Loucy (cell line): ENCODE data around the gene SUN5.

ENCODE experiments used
- EZH2phosphoT487 ChIP-seq: fragments of 200-600 bp; IDR thresholded peaks from 2 replicates; pipeline ENCODE4 v1.6.1; 2018; ENCODE audit warnings: antibody characterized with exemption, mild to moderate bottlenecking, moderate library complexity, borderline replicate concordance
- TF ChIP-seq, protein P1 (sequence below): fragments of 200-600 bp; sonication (generic); conservative IDR thresholded peaks from 2 replicates; pipeline ENCODE4 v1.5.1; 2014; ENCODE audit warnings: mild to moderate bottlenecking, antibody characterized with exemption, low read length

DNA sequence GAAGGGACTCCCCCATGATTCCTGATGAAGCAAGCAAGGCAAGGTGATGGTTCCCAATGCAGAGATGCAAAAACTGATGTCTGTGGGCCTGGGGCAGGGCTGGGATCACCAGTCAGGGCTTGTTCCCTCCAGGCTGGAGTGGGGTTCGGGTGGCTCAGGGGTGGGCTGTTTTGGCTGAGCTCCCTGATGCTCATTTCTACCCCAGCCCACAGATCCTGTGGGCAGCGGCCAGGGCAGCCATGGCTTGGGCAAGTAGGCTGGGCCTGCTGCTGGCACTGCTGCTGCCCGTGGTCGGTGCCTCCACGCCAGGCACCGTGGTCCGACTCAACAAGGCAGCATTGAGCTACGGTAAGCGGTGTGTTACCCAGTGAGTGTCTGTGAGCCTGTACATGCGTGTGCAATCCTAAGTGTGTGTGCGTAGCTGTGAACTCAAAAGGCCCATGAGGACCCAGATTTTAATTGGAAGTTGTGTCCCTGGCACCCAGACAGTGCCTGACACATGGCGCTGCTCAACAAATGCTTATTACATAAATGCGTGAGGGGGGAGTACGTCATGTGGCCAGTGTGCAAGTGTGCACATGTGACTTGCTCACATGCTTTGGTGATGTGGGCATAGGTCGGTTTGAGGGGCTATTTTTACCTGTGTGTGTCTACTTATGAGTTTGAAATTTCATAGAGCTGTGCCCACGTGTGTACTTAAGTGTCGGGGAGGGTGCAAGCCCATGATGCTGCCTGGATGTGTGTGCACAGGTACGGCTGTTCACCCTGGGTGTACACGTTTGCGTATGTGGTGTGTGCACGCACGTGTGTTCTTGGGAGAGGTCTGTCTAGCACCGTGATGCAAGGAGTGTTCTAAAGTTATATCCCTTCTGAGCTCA, 4.3 kb upstream of the SUN5 start:
- TF ChIP-seq, protein P1, sequence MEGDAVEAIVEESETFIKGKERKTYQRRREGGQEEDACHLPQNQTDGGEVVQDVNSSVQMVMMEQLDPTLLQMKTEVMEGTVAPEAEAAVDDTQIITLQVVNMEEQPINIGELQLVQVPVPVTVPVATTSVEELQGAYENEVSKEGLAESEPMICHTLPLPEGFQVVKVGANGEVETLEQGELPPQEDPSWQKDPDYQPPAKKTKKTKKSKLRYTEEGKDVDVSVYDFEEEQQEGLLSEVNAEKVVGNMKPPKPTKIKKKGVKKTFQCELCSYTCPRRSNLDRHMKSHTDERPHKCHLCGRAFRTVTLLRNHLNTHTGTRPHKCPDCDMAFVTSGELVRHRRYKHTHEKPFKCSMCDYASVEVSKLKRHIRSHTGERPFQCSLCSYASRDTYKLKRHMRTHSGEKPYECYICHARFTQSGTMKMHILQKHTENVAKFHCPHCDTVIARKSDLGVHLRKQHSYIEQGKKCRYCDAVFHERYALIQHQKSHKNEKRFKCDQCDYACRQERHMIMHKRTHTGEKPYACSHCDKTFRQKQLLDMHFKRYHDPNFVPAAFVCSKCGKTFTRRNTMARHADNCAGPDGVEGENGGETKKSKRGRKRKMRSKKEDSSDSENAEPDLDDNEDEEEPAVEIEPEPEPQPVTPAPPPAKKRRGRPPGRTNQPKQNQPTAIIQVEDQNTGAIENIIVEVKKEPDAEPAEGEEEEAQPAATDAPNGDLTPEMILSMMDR = no peak
- TF ChIP-seq EZH2phosphoT487 = no peak
